MM.1S (cell line): ENCODE results near the gene SYNJ2BP.
"Not testable (repeated sequence)": the region's sequence is repeated elsewhere in the genome, so short reads cannot be mapped to it uniquely, and the experiment has no call there.

Source experiments
- DNase-seq: peaks from one replicate; pipeline ENCODE4 v3.0.0-alpha.2; 2015
- H2AFZ ChIP-seq: fragments of 300-600 bp; sonication (generic); 2 replicates; pipeline ENCODE4 v1.6.0; 2016; ENCODE audit warnings: antibody characterized with exemption, low read length
- H3F3A ChIP-seq: fragments of 300-600 bp; sonication (generic); 2 replicates; pipeline ENCODE4 v1.6.1; 2016; ENCODE audit warnings: mild to moderate bottlenecking, antibody characterized with exemption, low read length, moderate library complexity, mixed read lengths; ENCODE audit not compliant: insufficient read depth
- H3K27ac ChIP-seq: fragments of 300-600 bp; sonication (generic); 2 replicates; pipeline ENCODE4 v1.5.1; 2016; ENCODE audit warnings: mild to moderate bottlenecking, low read length
- H3K27me3 ChIP-seq: fragments of 300-600 bp; sonication (generic); replicated peaks from 2 replicates; pipeline ENCODE4 v1.6.0; 2016; ENCODE audit warnings: low read length; ENCODE audit not compliant: insufficient read depth
- H3K36me3 ChIP-seq: fragments of 300-600 bp; sonication (generic); replicated peaks from 2 replicates; pipeline ENCODE4 v1.6.1; 2016; ENCODE audit warnings: mild to moderate bottlenecking, low read length, mixed read lengths; ENCODE audit not compliant: insufficient read depth
- H3K4me1 ChIP-seq: fragments of 300-600 bp; sonication (generic); 2 replicates; pipeline ENCODE4 v1.6.1; 2016; ENCODE audit warnings: low read length, mixed read lengths
- H3K4me2 ChIP-seq: fragments of 300-600 bp; sonication (generic); 2 replicates; pipeline ENCODE4 v1.6.0; 2016; ENCODE audit warnings: low read depth, low read length
- H3K4me3 ChIP-seq: fragments of 300-600 bp; sonication (generic); 2 replicates; pipeline ENCODE4 v1.5.1; 2016; ENCODE audit warnings: low read length, mixed read lengths
- H3K79me2 ChIP-seq: fragments of 300-600 bp; sonication (generic); 2 replicates; pipeline ENCODE4 v1.6.1; 2016; ENCODE audit warnings: mixed run types, low read length, mixed read lengths
- H3K9ac ChIP-seq: fragments of 300-600 bp; sonication (generic); 2 replicates; pipeline ENCODE4 v1.6.1; 2016; ENCODE audit warnings: low read length, mixed read lengths
- H3K9me2 ChIP-seq: fragments of 300-600 bp; sonication (generic); replicated peaks from 2 replicates; pipeline ENCODE4 v1.6.1; 2016; ENCODE audit warnings: mild to moderate bottlenecking, low read length, mixed read lengths; ENCODE audit not compliant: insufficient read depth
- H3K9me3 ChIP-seq: fragments of 300-600 bp; sonication (generic); replicated peaks from 2 replicates; pipeline ENCODE4 v1.6.1; 2016; ENCODE audit warnings: mild to moderate bottlenecking, low read length, mixed read lengths; ENCODE audit not compliant: insufficient read depth
- H4K20me1 ChIP-seq: fragments of 300-600 bp; sonication (generic); 2 replicates; pipeline ENCODE4 v1.6.1; 2016; ENCODE audit warnings: mild to moderate bottlenecking, low read length, moderate library complexity, mixed read lengths; ENCODE audit not compliant: insufficient read depth
- CTCF ChIP-seq: fragments of 300-600 bp; sonication (generic); IDR thresholded peaks from 2 replicates; pipeline ENCODE4 v1.5.1; 2016; ENCODE audit warnings: antibody characterized with exemption, low read length, mixed read lengths
- EZH2 ChIP-seq: fragments of 300-600 bp; sonication (generic); optimal IDR thresholded peaks from 2 replicates; pipeline ENCODE3; 2017; ENCODE audit warnings: low read depth, mild to moderate bottlenecking, antibody characterized with exemption, low read length, mixed read lengths
- EZH2phosphoT487 ChIP-seq: fragments of 300-600 bp; sonication (generic); IDR thresholded peaks from 2 replicates; pipeline ENCODE4 v1.6.1; 2018; ENCODE audit warnings: antibody characterized with exemption, low read length

The SYNJ2BP gene

GRCh38 chr14:70415788-70416187 is 1.1 kb downstream of the SYNJ2BP start:
- Histone ChIP-seq H3K79me2 (no peaks in the 10 kb centered on the region; the same call in 1 of the 2 replicates), H4K20me1 (no peaks in the 10 kb centered on the region), H3K4me2 (peak overlapping the region; percentile 45; the same call in 1 of the 2 replicates), H3F3A (no peaks in the 10 kb centered on the region), H2AFZ (no peak overlapping the region), H3K27ac (no peak overlapping the region), H3K9me2 (no peaks in the 10 kb centered on the region), H3K9me3 (no peaks in the 10 kb centered on the region), H3K36me3 (no peaks in the 10 kb centered on the region), H3K9ac (no peak overlapping the region), H3K4me1 (no peaks in the 10 kb centered on the region), H3K27me3 (no peaks in the 10 kb centered on the region), H3K4me3 (no peak overlapping the region)
- TF ChIP-seq EZH2phosphoT487 (no peak), CTCF (no peak), EZH2 (no peak)
- no peak for DNase-seq

- Histone ChIP-seq H3K27ac (no peak overlapping the region), H3K9me2 (no peaks in the 10 kb centered on the region), H3K79me2 (no peaks in the 10 kb centered on the region), H3K9ac (no peak overlapping the region), H3K9me3 (no peaks in the 10 kb centered on the region), H3F3A (no peaks in the 10 kb centered on the region), H3K4me1 (no peaks in the 10 kb centered on the region), H3K27me3 (no peaks in the 10 kb centered on the region), H3K4me3 (no peak overlapping the region), H2AFZ (no peak overlapping the region), H3K4me2 (no peak overlapping the region), H4K20me1 (no peaks in the 10 kb centered on the region), H3K36me3 (no peaks in the 10 kb centered on the region)
- TF ChIP-seq EZH2 (no peak), EZH2phosphoT487 (no peak), CTCF (no peak)
- DNase-seq = no peak
Measured at GRCh38 chr14:70407621-70408020, 9.3 kb downstream of the SYNJ2BP start.

DNA sequence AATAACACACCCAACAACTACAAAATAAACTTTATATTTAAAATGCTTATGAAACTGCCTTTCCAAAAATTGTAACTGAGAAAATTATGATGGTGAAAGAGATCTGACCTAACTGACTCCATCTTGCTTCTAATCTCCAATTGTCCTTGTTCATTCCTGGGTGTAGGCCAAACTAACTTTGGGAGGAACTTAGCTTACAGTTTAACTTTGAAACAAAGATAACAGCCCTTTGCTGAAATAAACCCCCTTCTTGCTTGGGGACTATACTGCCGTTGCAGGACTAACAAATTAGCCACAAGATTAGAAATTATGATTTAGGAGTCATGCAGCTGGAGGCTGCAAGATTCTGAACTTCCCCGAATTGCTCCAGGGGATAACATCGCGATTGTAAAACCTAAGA is 10.7 kb downstream of the SYNJ2BP start:
- H3K9me2 ChIP-seq = not testable (repeated sequence)

DNA sequence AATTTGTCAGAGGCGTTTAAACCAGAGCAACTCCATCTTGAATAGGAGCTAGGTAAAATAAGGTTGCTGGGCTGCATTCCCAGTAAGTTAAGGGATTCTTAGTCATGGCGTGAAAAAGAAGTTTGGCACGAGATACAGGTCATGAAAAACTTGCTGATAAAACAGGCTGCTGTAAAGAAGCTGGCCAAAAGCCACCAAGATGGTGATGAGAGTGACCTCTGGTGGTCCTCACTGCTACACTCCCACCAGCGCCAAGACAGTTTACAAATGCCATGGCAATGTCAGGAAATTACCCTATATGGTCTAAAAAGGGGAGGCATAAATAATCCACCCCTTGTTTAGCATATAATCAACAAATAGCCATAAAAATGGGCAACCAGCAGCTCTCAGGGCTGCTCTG is 13.6 kb downstream of the SYNJ2BP start:
- H3F3A ChIP-seq, H3K4me3 ChIP-seq, DNase-seq, H3K4me2 ChIP-seq, H3K27me3 ChIP-seq, H3K27ac ChIP-seq, H3K9me3 ChIP-seq, H3K9me2 ChIP-seq, H3K9ac ChIP-seq, H4K20me1 ChIP-seq, H2AFZ ChIP-seq, H3K36me3 ChIP-seq, H3K4me1 ChIP-seq, H3K79me2 ChIP-seq: not testable (repeated sequence)

More for the DNA sequence above, 10.7 kb downstream of the SYNJ2BP start:
- not testable (repeated sequence) for H3K27ac ChIP-seq, H3K9me3 ChIP-seq, H3F3A ChIP-seq, H3K79me2 ChIP-seq, H2AFZ ChIP-seq, H3K4me1 ChIP-seq, H3K9ac ChIP-seq, H3K4me2 ChIP-seq, H4K20me1 ChIP-seq, H3K36me3 ChIP-seq, DNase-seq, H3K27me3 ChIP-seq, H3K4me3 ChIP-seq
